GM12873 (cell line): ENCODE results near the gene MOB1A.

Experiments
- TF ChIP-seq, protein P1 (sequence below): IDR thresholded peaks from 2 replicates; pipeline ENCODE4 v1.5.1; 2012; ENCODE audit warnings: low read depth, mild to moderate bottlenecking, moderate library complexity, low read length, control low read depth; ENCODE audit not compliant: insufficient read depth; ENCODE audit errors: missing control alignments

The MOB1A gene

DNA sequence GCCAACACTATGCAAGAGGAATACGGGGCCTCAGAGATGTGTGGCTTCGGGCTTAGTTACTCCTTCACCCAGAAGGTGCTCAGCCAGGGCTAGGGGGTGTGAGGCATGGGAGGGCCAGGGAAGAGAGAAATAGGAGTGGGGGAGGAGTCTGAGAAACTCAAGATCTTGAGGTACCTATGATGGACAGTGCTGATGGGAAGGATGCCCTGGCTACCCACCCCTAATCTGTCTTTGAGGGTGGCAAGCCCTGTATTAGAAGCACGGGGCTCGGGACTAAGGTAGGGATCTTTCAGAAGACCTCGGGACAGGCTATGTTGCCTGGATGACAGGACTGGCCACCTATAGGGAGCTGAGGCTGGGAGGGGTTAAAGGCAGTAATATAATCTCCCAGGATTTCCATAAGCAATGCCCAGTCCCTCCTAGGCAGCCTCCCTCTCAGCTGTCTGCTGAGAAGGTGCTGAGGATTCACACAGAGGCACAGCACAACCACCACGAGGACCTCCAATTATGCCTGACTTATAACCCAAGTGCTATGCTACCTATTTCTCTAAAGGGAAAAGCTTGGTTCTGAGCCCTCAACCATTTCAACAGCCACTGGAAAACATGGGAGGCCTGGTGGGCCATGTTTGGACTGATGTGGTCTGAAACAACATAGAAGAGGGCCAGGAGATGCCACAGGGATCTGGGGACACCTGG is 43.1 kb upstream of the MOB1A start:
- TF ChIP-seq, protein P1, sequence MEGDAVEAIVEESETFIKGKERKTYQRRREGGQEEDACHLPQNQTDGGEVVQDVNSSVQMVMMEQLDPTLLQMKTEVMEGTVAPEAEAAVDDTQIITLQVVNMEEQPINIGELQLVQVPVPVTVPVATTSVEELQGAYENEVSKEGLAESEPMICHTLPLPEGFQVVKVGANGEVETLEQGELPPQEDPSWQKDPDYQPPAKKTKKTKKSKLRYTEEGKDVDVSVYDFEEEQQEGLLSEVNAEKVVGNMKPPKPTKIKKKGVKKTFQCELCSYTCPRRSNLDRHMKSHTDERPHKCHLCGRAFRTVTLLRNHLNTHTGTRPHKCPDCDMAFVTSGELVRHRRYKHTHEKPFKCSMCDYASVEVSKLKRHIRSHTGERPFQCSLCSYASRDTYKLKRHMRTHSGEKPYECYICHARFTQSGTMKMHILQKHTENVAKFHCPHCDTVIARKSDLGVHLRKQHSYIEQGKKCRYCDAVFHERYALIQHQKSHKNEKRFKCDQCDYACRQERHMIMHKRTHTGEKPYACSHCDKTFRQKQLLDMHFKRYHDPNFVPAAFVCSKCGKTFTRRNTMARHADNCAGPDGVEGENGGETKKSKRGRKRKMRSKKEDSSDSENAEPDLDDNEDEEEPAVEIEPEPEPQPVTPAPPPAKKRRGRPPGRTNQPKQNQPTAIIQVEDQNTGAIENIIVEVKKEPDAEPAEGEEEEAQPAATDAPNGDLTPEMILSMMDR = no peak

DNA sequence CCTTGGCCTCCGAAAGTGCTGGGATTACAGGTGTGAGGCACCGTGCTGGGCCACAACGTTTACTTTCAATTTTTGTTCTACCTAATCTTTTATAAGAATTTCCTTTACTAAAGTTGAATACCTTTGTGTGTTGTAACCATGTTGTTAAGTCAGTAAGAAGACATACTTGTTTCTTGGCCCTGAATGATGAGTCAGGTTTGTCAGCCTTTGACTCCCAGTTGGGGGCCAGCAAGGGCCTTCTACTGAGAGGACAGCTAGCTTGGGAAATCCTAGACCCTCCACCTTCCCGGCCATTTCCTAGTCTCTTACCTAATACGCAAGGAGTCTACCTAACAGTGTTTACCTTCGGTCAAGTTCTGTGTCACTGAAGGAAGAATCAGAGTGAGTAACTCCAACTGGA is 42.4 kb upstream of the MOB1A start:
- TF ChIP-seq, protein P1 = no peak

DNA sequence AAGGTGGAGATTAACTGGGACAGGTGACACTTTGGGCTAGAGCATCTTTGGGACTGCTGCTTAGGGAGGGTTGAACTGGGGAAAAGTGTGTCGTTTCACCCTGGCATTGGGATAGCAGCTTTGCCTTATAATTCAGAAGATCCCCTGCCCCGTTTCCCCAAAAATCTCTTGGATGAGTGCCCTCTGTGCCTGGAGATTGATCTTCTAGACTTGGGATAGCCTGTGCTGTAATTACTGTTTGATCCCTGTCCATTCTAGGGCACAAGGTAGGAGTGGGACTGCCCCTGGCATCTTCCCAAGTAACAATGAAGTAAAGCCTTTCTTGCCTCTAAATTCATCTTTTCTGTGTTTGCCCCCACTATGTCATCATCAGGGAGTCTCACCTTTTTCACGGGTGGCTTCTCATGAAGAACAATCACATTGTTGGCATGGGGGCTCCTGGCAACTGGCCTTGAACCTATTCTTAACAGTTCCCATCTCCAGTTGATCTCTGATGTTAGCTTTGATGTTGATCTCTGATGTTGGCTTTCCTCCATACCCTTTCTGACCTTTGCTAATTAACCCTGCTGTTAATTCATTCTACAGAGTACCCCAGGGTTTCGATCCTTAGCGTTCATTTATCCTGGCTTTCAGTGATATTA is 41.3 kb upstream of the MOB1A start:
- TF ChIP-seq, protein P1 = no peak

DNA sequence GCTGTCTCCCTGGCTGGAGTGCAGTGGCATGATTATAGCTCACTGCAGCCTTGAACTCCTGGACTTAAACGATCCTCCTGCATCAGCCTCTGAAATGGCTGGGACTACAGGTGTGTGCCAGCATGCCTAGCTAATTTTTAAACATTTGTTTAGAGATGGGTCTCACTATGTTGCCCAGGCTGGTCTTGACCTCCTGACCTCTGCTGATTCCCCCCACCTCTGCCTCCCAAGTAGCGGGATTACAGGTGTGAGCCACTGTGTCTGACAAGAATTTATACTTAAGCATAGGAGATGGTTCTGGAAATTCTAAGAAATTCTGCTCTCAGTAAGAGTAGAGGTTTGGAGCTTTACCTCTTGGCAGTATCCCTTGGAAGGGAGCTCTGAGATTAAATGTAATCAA is 38.0 kb upstream of the MOB1A start:
- TF ChIP-seq, protein P1 = no peak

DNA sequence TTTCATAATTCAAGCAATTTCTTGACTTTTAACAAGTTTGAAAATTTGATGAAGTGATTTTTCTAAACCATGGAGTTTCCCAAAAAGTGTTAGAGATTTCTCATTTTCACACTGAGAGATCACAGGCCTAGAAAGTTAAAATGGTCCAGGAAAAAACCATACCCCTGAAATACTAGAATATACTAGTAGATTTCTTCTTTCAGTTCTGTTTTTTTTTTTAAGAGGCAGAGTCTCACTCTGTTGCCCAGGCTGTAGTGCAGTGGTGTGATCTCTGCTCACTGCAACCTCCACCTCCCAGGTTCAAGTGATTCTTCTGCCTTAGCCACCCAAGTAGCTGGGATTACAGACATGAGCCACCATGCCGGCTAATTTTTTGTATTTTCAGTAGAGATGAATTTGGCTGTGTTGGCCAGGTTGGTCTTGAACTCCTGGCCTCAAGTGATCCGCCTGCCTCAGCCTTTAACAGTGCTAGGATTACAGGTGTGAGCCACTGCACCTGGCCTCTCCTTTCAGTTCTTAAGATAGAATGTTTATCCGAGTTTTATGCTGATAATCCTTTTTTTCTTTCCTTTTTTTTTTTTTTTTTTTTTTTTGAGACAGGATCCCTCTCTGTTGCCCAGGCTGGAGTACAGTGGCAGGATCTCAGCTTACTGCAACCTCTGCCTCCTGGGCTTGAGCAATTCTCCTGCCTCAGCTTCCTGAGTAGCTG is 34.2 kb upstream of the MOB1A start:
- TF ChIP-seq, protein P1 = no peak

DNA sequence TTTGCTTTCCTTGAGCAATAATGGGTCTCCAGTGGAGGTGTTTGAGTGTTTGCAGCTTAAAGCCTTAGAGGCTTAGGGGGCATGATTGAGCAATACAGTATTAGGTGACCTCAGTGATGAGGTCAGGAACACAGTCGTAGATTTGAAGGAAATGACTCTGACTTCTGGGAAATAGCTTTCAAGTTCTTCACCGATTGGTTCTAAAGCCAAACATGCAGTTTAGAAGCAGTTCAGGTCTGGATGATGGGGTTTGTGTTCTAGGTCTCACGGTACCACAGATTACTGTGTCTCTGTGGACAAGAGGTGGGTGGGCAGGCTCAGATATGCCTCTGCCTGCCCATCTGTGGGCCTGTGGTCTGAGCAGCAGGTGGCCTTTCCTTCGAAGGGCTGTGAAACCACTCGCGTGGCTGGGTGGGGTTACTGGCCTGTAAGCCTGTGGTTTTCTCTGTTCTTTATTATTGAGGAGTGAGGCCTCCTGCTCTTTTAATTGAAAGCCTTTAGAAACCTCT is 27.6 kb upstream of the MOB1A start:
- TF ChIP-seq, protein P1 = no peak

DNA sequence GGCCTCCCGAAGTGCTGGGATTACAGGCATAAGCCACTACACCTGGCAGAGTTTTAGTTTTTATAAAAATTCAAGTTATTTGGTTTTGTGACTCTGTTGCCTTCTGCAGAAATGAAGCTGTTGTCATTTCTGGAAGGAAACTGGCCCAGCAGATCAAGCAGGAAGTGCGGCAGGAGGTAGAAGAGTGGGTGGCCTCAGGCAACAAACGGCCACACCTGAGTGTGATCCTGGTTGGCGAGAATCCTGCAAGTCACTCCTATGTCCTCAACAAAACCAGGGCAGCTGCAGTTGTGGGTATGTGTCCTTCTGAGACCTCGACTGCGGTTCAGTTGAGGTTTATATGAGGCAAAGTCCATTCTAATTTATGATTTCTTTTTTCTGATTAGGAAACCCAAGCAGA is 26.9 kb upstream of the MOB1A start:
- TF ChIP-seq, protein P1 = no peak
